C4-2B (cell line): Measurements from ENCODE around the gene DPP7.

Experiments used
- CTCF ChIP-seq: fragments of 450-650 bp; conservative IDR thresholded peaks from 2 replicates; pipeline ENCODE4 v1.5.1; 2017; ENCODE audit warnings: mild to moderate bottlenecking
- ZFX ChIP-seq: fragments of 450-650 bp; IDR thresholded peaks from 2 replicates; pipeline ENCODE4 v1.6.1; 2017

- TF ChIP-seq CTCF, result no peak
- no peak; the same call in 1 of the 2 replicates for TF ChIP-seq ZFX
Observed at GRCh38 chr9:137071282-137071681, 43.3 kb downstream of the DPP7 start.
